Ovary (tissue), 3 donors: Measurements from ENCODE around the gene COQ8A.

Experiments
- EP300 ChIP-seq: sonication (generic); formaldehyde crosslinking; IDR thresholded peaks from one replicate; pipeline ENCODE4 v1.6.1; 2017; ENCODE audit warnings: antibody characterized with exemption
- POLR2A ChIP-seq: fragments of 450-650 bp; IDR thresholded peaks from one replicate; pipeline ENCODE4 v1.6.1; 2017; ENCODE audit warnings: antibody characterized with exemption, mild to moderate bottlenecking, moderate library complexity
- TF ChIP-seq, protein P1 (sequence below), 3 donors: fragments of 450-650 bp in 2 of 3; fragments of 200-600 bp in 1 of 3; IDR thresholded peaks; one replicate each; pipeline versions ENCODE4 v1.5.1 to v1.8.0; 2016 to 2022; ENCODE audit warnings: antibody characterized with exemption in 3 of 3, mild to moderate bottlenecking in 1 of 3
- donor health status: DM: no; HTN: no; CAD: no.

DNA sequence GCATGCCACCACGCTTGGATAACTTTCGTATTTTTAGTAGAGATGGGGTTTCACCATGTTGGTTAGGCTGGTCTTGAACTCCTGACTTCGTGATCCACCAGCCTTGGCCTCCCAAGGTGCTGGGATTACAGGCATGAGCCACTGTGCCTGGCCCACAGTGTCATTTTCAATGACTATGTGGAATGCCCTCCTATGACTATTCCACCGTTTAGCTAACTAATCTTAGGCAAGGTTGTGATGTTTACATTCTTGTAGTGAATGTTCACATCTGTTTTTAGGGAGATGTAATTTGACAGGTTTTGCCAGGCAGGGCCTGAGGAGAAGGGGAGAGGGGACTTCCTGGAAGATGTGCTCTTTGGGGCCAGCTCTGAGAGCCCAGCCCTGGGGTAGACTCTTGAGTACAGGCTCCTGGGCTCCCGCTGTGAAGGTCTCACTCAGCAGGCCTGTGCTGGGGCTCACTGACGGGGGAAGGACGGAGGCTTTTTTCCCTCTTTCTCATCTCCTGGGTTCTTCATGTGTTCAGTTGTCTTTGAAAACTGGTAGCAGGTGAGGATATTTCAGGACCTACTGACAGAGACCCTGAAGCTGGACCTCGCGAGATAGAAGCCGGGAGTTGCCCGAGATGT lies 13.2 kb downstream of the COQ8A start:
- TF ChIP-seq, protein P1, sequence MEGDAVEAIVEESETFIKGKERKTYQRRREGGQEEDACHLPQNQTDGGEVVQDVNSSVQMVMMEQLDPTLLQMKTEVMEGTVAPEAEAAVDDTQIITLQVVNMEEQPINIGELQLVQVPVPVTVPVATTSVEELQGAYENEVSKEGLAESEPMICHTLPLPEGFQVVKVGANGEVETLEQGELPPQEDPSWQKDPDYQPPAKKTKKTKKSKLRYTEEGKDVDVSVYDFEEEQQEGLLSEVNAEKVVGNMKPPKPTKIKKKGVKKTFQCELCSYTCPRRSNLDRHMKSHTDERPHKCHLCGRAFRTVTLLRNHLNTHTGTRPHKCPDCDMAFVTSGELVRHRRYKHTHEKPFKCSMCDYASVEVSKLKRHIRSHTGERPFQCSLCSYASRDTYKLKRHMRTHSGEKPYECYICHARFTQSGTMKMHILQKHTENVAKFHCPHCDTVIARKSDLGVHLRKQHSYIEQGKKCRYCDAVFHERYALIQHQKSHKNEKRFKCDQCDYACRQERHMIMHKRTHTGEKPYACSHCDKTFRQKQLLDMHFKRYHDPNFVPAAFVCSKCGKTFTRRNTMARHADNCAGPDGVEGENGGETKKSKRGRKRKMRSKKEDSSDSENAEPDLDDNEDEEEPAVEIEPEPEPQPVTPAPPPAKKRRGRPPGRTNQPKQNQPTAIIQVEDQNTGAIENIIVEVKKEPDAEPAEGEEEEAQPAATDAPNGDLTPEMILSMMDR (IDR thresholded peaks at IDR 0.05) = no peak
- TF ChIP-seq EP300 = no peak
- TF ChIP-seq POLR2A = no peak
